Testis (tissue), 3 donors: ENCODE results near the gene RAB7B. TPM values are rescaled to one million over a fixed set of nuclear protein-coding genes. Genes with fewer than 3 reads are reported as not detected.

Experiments
- DNase-seq: peaks from one replicate; pipeline ENCODE4 v3.0.0-alpha.2; 2019
- H3K27ac ChIP-seq, 2 donors: fragments of 200-600 bp; sonication (generic); one replicate each; pipeline ENCODE4 v1.5.1; 2019
- H3K27me3 ChIP-seq: fragments of 200-600 bp; sonication (generic); one replicate; pipeline ENCODE4 v1.5.1; 2019
- H3K36me3 ChIP-seq: fragments of 200-600 bp; sonication (generic); one replicate; pipeline ENCODE4 v1.5.1; 2017; ENCODE audit warnings: low read depth; ENCODE audit errors: missing control alignments
- H3K4me1 ChIP-seq: fragments of 200-600 bp; sonication (generic); one replicate; pipeline ENCODE4 v1.5.1; 2019
- H3K4me3 ChIP-seq, 2 donors: fragments of 200-600 bp; sonication (generic); one replicate each; pipeline ENCODE4 v1.5.1; 2017 to 2019
- H3K9me3 ChIP-seq: fragments of 200-600 bp; sonication (generic); one replicate; pipeline ENCODE4 v1.5.1; 2017
- CTCF ChIP-seq, 3 experiments: fragments of 450-650 bp in 2 of 3; fragments of 200-600 bp in 1 of 3; sonication (generic) in 1 of 3; IDR thresholded peaks; one replicate each; pipeline ENCODE4 v1.5.1; 2016 to 2019; ENCODE audit warnings: antibody characterized with exemption in 3 of 3, mild to moderate bottlenecking in 2 of 3, moderate library complexity in 1 of 3
- POLR2A ChIP-seq: fragments of 450-650 bp; IDR thresholded peaks from one replicate; pipeline ENCODE4 v1.6.1; 2017; ENCODE audit warnings: antibody characterized with exemption, mild to moderate bottlenecking, moderate library complexity
- WGBS, 2 donors: methylation state at CpG; one replicate each; pipeline ENCODE4 v1.1.5; 2018; 5-methylcytosine and 5-hydroxymethylcytosine counted together
- intact Hi-C: fragments of 100-400 bp; cut with DNase I; formaldehyde crosslinking; loops from one replicate; pipeline ENCODE4 v1.15.1; 2023; ENCODE audit warnings: low total_unique reads
- polyA plus RNA-seq: library from polyadenylated mRNA; stranded (reverse); fragments of 350-450 nt; fragmentation: Illumina TruSeq; extraction: RNeasy Lipid Tissue Mini Kit (QIAGEN cat#74804); gene quantifications from one replicate; pipeline ENCODE4 v1.2.3, GENCODE V29; 2014; ENCODE audit warnings: low read depth, low replicate concordance; ENCODE audit not compliant: insufficient read depth
- total RNA-seq, 2 donors: library from RNA; depleted of rRNA; stranded (reverse); fragments of >200 nt; gene quantifications; one replicate each; pipeline ENCODE4 v1.2.3, GENCODE V29; 2016

Gene RAB7B
- total and polyA plus RNA-seq, 3 donors from 2014 or later = 1.7 to 8.4 (median 6.2) TPM

- H3K36me3 ChIP-seq = no peaks in the 10 kb centered on the region
- TF ChIP-seq CTCF (IDR thresholded peaks at IDR 0.05) = no peak
- no peak for TF ChIP-seq POLR2A
- 100% methylated on average over 1 of the region's 1 CpG; no CpG with 5 or more reads in 1 of the 2 donors for WGBS, 2 donors
- H3K4me1 ChIP-seq = peaks cover 7% of the 10 kb centered on the region
- H3K4me3 ChIP-seq = no peak overlapping the region
- no peaks in the 10 kb centered on the region for H3K9me3 ChIP-seq
- H3K27ac ChIP-seq = no peak overlapping the region
- intact Hi-C loops = no loop called here
- no peaks in the 10 kb centered on the region for H3K27me3 ChIP-seq
- DNase-seq = no peak
Measured at GRCh38 chr1:205951746-205952145, 51.4 kb downstream of the RAB7B start.

GRCh38 chr1:205950826-205951549 lies 52.2 kb downstream of the RAB7B start:
- intact Hi-C loops = no loop called here
- no peak for DNase-seq
- no peak overlapping the region for H3K4me3 ChIP-seq
- H3K36me3 ChIP-seq = no peaks in the 10 kb centered on the region
- TF ChIP-seq POLR2A (no peak), CTCF (IDR thresholded peaks at IDR 0.05) (no peak)
- no peaks in the 10 kb centered on the region for H3K27me3 ChIP-seq
- peaks cover 7% of the 10 kb centered on the region for H3K4me1 ChIP-seq
- no peak overlapping the region for H3K27ac ChIP-seq
- H3K9me3 ChIP-seq = no peaks in the 10 kb centered on the region
- 82% methylated on average over 7 of the region's 7 CpGs for WGBS, 2 donors

GRCh38 chr1:205950280-205950679 lies 52.9 kb downstream of the RAB7B start:
- WGBS, 2 donors = 31 to 71% methylated on average over 5 to 8 of the region's 8 CpGs
- H3K36me3 ChIP-seq = no peaks in the 10 kb centered on the region
- peak; percentile 69 for DNase-seq
- H3K4me1 ChIP-seq = peaks cover 7% of the 10 kb centered on the region
- TF ChIP-seq CTCF (IDR thresholded peaks at IDR 0.05) (no peak), POLR2A (no peak)
- intact Hi-C loops = no loop called here
- H3K4me3 ChIP-seq = no peak overlapping the region
- H3K9me3 ChIP-seq = no peaks in the 10 kb centered on the region
- H3K27ac ChIP-seq = no peak overlapping the region
- no peaks in the 10 kb centered on the region for H3K27me3 ChIP-seq

- H3K36me3 ChIP-seq = no peaks in the 10 kb centered on the region
- H3K27me3 ChIP-seq = no peaks in the 10 kb centered on the region
- H3K27ac ChIP-seq = no peak overlapping the region
- intact Hi-C loops = no loop called here
- no peak for TF ChIP-seq CTCF (IDR thresholded peaks at IDR 0.05)
- no peak for TF ChIP-seq POLR2A
- no peak overlapping the region for H3K4me3 ChIP-seq
- H3K9me3 ChIP-seq = no peaks in the 10 kb centered on the region
- WGBS, 2 donors = 86 to 100% methylated on average over 1 of the region's 1 CpG
- peaks cover 7% of the 10 kb centered on the region for H3K4me1 ChIP-seq
- no peak for DNase-seq
Measured at GRCh38 chr1:205949753-205950152, 53.4 kb downstream of the RAB7B start.

GRCh38 chr1:205948886-205949285 lies 54.3 kb downstream of the RAB7B start:
- no peak overlapping the region for H3K4me3 ChIP-seq
- H3K27ac ChIP-seq = no peak overlapping the region
- no peak for DNase-seq
- no peaks in the 10 kb centered on the region for H3K36me3 ChIP-seq
- 95% methylated on average over 3 of the region's 3 CpGs; no CpG with 5 or more reads in 1 of the 2 donors for WGBS, 2 donors
- H3K4me1 ChIP-seq = peaks cover 7% of the 10 kb centered on the region
- H3K9me3 ChIP-seq = no peaks in the 10 kb centered on the region
- no peaks in the 10 kb centered on the region for H3K27me3 ChIP-seq
- intact Hi-C loops = no loop called here
- TF ChIP-seq CTCF (IDR thresholded peaks at IDR 0.05) (no peak), POLR2A (no peak)
